ENCODE results near the gene SSH3. TPM values are rescaled to one million over a fixed set of nuclear protein-coding genes. Genes with fewer than 3 reads are reported as not detected.

The SSH3 gene
- total RNA-seq, 1 donor from 2014 or later = 30.4 TPM

GRCh38 chr11:67355794-67356386, 52.6 kb downstream of the SSH3 start:
- no peak for TF ChIP-seq CTCF (conservative IDR thresholded peaks at IDR 0.05; ENCODE audit: low read depth, low read length)
- peak overlapping the region; percentile 19 for H3K4me3 ChIP-seq (ENCODE audit: low read depth, low read length)
- no peak for DNase-seq (ENCODE audit: low read depth)

- no peak for TF ChIP-seq CTCF (conservative IDR thresholded peaks at IDR 0.05; ENCODE audit: low read depth, low read length)
- peak overlapping the region; percentile 19 for H3K4me3 ChIP-seq (ENCODE audit: low read depth, low read length)
- no peak for DNase-seq (ENCODE audit: low read depth)
Observed at GRCh38 chr11:67356387-67356863, 53.1 kb downstream of the SSH3 start.

- no peak for DNase-seq (ENCODE audit: low read depth)
- peak overlapping the region; percentile 19 for H3K4me3 ChIP-seq (ENCODE audit: low read depth, low read length)
- peak; percentile 98 for TF ChIP-seq CTCF (conservative IDR thresholded peaks at IDR 0.05; ENCODE audit: low read depth, low read length)
Observed at GRCh38 chr11:67356864-67357561, 53.7 kb downstream of the SSH3 start.

- H3K4me3 ChIP-seq (ENCODE audit: low read depth, low read length) = no peak overlapping the region
- TF ChIP-seq CTCF (conservative IDR thresholded peaks at IDR 0.05; ENCODE audit: low read depth, low read length) = no peak
- peak; percentile 58 for DNase-seq (ENCODE audit: low read depth)
Observed at GRCh38 chr11:67357831-67358670, 54.7 kb downstream of the SSH3 start.

Other genes starting within 250 kb of the SSH3 start
- 51.4 and 86.8 TPM in 2 replicates for gene RHOD, start 246.7 kb upstream of the SSH3 start, total RNA-seq
- 28.5 and 34.1 TPM in 2 replicates for gene KDM2A, start 184.3 kb upstream of the SSH3 start, total RNA-seq
- 46.8 and 66.4 TPM in 2 replicates for gene GRK2, start 37.1 kb upstream of the SSH3 start, total RNA-seq
- gene ANKRD13D, start 14.2 kb upstream of the SSH3 start, total RNA-seq = 31.6 and 32.3 TPM in 2 replicates
- 68.1 and 174 TPM in 2 replicates for gene POLD4, start 50.0 kb downstream of the SSH3 start, total RNA-seq
- gene CLCF1, start 70.1 kb downstream of the SSH3 start, total RNA-seq = 23.8 and 44.6 TPM in 2 replicates
- 13.9 and 20.9 TPM in 2 replicates for gene RAD9A, start 88.5 kb downstream of the SSH3 start, total RNA-seq
- 359 and 365 TPM in 2 replicates for gene PPP1CA, start 98.3 kb downstream of the SSH3 start, total RNA-seq
- 0.14 and 0.17 TPM in 2 replicates for gene TBC1D10C, start 100.6 kb downstream of the SSH3 start, total RNA-seq
- 0.07 and 0.23 TPM in 2 replicates for gene CARNS1, start 112.1 kb downstream of the SSH3 start, total RNA-seq
- 64.1 and 72.9 TPM in 2 replicates for gene RPS6KB2, start 125.0 kb downstream of the SSH3 start, total RNA-seq
- gene PTPRCAP, start 134.2 kb downstream of the SSH3 start, total RNA-seq = 1.5 and 3.6 TPM in 2 replicates
- gene CORO1B, start 139.9 kb downstream of the SSH3 start, total RNA-seq = 88.8 and 137 TPM in 2 replicates
- gene GPR152, start 149.2 kb downstream of the SSH3 start, total RNA-seq = not detected in 2 replicates
- gene CABP4, start 151.8 kb downstream of the SSH3 start, total RNA-seq = not detected in 2 replicates
- gene TMEM134, start 165.7 kb downstream of the SSH3 start, total RNA-seq = 26.1 and 74.0 TPM in 2 replicates
- gene AIP, start 179.5 kb downstream of the SSH3 start, total RNA-seq = 62.0 and 63.4 TPM in 2 replicates
- gene PITPNM1, start 201.8 kb downstream of the SSH3 start, total RNA-seq = 58.9 and 74.1 TPM in 2 replicates
- 129 and 165 TPM in 2 replicates for gene CDK2AP2, start 204.6 kb downstream of the SSH3 start, total RNA-seq
- not detected in 2 replicates for gene CABP2, start 219.9 kb downstream of the SSH3 start, total RNA-seq

All from epithelial cell of proximal tubule (primary cell).